Liver (tissue), 9 donors: Measurements from ENCODE around the gene ZNF778. TPM values are rescaled to one million over a fixed set of nuclear protein-coding genes. Genes with fewer than 3 reads are reported as not detected.

Experiments used
- DNase-seq: peaks from one replicate; pipeline ENCODE4 v3.0.0-alpha.2; 2017; ENCODE audit warnings: low spot score
- H3K27ac ChIP-seq, 2 donors: one replicate each; pipeline ENCODE4 v1.7.0; 2013; ENCODE audit warnings: inconsistent platforms in 2 of 2, low read length in 2 of 2, control low read depth in 1 of 2, low read depth in 1 of 2, mild to moderate bottlenecking in 1 of 2
- H3K27me3 ChIP-seq, 4 donors: one replicate each; pipeline versions ENCODE4 v1.6.1 to v1.7.0; 2013; ENCODE audit warnings: low read length in 3 of 4, inconsistent platforms in 1 of 4, mild to moderate bottlenecking in 1 of 4, moderate library complexity in 1 of 4; ENCODE audit not compliant: control insufficient read depth in 4 of 4, insufficient read depth in 4 of 4
- H3K36me3 ChIP-seq, 4 donors: one replicate each; pipeline versions ENCODE4 v1.6.1 to v1.7.0; 2013; ENCODE audit warnings: low read length in 3 of 4, mild to moderate bottlenecking in 3 of 4, low read depth in 1 of 4, moderate library complexity in 1 of 4; ENCODE audit not compliant: control insufficient read depth in 4 of 4, insufficient read depth in 3 of 4
- H3K4me1 ChIP-seq, 4 donors: one replicate each; pipeline versions ENCODE4 v1.6.1 to v1.7.0; 2013; ENCODE audit warnings: low read length in 3 of 4, mild to moderate bottlenecking in 3 of 4, moderate library complexity in 1 of 4; ENCODE audit not compliant: control insufficient read depth in 4 of 4, insufficient read depth in 4 of 4
- H3K4me3 ChIP-seq, 3 donors: one replicate each; pipeline versions ENCODE4 v1.6.1 to v1.7.0; 2013; ENCODE audit warnings: low read length in 3 of 3, control low read depth in 1 of 3, low read depth in 1 of 3, mild to moderate bottlenecking in 1 of 3
- H3K9ac ChIP-seq, 2 donors: one replicate each; pipeline ENCODE4 v1.7.0; 2013; ENCODE audit warnings: low read length in 2 of 2, mild to moderate bottlenecking in 2 of 2, moderate library complexity in 2 of 2, control low read depth in 1 of 2, low read depth in 1 of 2
- H3K9me3 ChIP-seq, 4 donors: one replicate each; pipeline versions ENCODE4 v1.6.1 to v1.7.0; 2013; ENCODE audit warnings: low read length in 3 of 4; ENCODE audit not compliant: control insufficient read depth in 4 of 4
- EGR1 ChIP-seq, 2 donors: IDR thresholded peaks; 2 replicates each; pipeline ENCODE4 v1.6.1; 2016 to 2018; ENCODE audit warnings: antibody characterized with exemption in 2 of 2, low read depth in 2 of 2
- FOXA1 ChIP-seq: IDR thresholded peaks from 2 replicates; pipeline ENCODE4 v1.6.1; 2016; ENCODE audit warnings: antibody characterized with exemption
- GABPA ChIP-seq, 2 donors: IDR thresholded peaks in 1 of 2; conservative IDR thresholded peaks in 1 of 2; 2 replicates each; pipeline ENCODE4 v1.6.1; 2016; ENCODE audit warnings: antibody characterized with exemption in 2 of 2, mild to moderate bottlenecking in 1 of 2, moderate library complexity in 1 of 2
- HNF4A ChIP-seq, 2 donors: conservative IDR thresholded peaks; 2 replicates each; pipeline ENCODE4 v1.6.1; 2016; ENCODE audit warnings: antibody characterized with exemption in 2 of 2, mild to moderate bottlenecking in 2 of 2
- HNF4G ChIP-seq: IDR thresholded peaks from 2 replicates; pipeline ENCODE4 v1.6.1; 2016; ENCODE audit warnings: antibody characterized with exemption
- NR2F2 ChIP-seq: IDR thresholded peaks from 2 replicates; pipeline ENCODE4 v1.6.1; 2016; ENCODE audit warnings: antibody characterized with exemption
- RAD21 ChIP-seq, 2 donors: IDR thresholded peaks; 2 replicates each; pipeline ENCODE4 v1.6.1; 2016; ENCODE audit warnings: antibody characterized with exemption in 2 of 2, mild to moderate bottlenecking in 2 of 2
- TAF1 ChIP-seq: conservative IDR thresholded peaks from 2 replicates; pipeline ENCODE4 v1.6.1; 2016; ENCODE audit warnings: antibody characterized with exemption, mild to moderate bottlenecking
- YY1 ChIP-seq: IDR thresholded peaks from 2 replicates; pipeline ENCODE4 v1.6.1; 2016; ENCODE audit warnings: antibody characterized with exemption, mild to moderate bottlenecking
- WGBS: extraction: QIAGEN DNeasy Blood & Tissue Kit; methylation state at CpG from one replicate; pipeline ENCODE4 v1.1.7; 2013; 5-methylcytosine and 5-hydroxymethylcytosine counted together
- polyA plus RNA-seq, 2 donors: library from polyadenylated mRNA; stranded (reverse) in 1 of 2; unstranded in 1 of 2; fragments of 200-250 nt in 1 of 2; fragments of >200 nt in 1 of 2; fragmentation: Nextera tagmentation in 1 of 2; extraction: Ambion mirVana in 1 of 2; gene quantifications; one replicate each; pipeline versions ENCODE4 v1.2.1 to v1.2.3, GENCODE V29; 2013 to 2015
- total RNA-seq, 2 donors: library from RNA; depleted of rRNA; stranded (reverse); fragments of >200 nt; gene quantifications; one replicate each; pipeline ENCODE4 v1.2.3, GENCODE V29; 2014
- TF ChIP-seq, protein P1 (sequence below): fragments of 150-350 bp; IDR thresholded peaks from 2 replicates; pipeline ENCODE4 v1.5.1; 2017; ENCODE audit warnings: improper control_type of control experiment, low read depth, low read length; ENCODE audit not compliant: missing input control
- TF ChIP-seq, protein P2 (sequence below): IDR thresholded peaks from 2 replicates; pipeline ENCODE4 v1.6.1; 2016; ENCODE audit warnings: antibody characterized with exemption
- TF ChIP-seq, protein P3 (sequence below): IDR thresholded peaks from 2 replicates; pipeline ENCODE4 v1.6.1; 2016; ENCODE audit warnings: antibody characterized with exemption
- TF ChIP-seq, protein P4 (sequence below): IDR thresholded peaks from 2 replicates; pipeline ENCODE4 v1.6.1; 2016; ENCODE audit warnings: antibody characterized with exemption, mild to moderate bottlenecking
- donor health status: healthy.
- donor health status: healthy.
- donor health status: healthy.
- donor health status: healthy.
- donor health status: healthy.

ZNF778 gene
- total and polyA plus RNA-seq, 4 donors, result 0.75 to 9.2 (median 4.2) TPM

DNA sequence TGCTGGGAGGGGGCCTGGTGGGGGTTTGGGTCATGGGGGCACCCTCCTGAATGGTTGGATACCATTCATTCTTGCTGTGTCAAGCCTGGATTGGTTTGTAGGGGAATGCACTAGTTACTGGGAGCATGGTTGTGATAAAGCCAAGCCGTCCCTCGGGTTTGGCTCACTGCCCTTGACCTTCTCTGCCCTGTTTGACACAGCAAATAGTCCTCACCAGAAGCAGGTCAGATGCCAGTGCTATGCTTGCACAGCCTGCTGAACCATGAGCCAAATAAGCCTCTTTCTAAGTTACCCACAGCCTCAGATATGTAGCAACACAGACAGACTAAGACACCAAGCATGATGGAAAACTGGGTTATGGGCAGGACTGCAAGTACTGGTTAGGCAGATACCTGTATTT lies 14.6 kb downstream of the ZNF778 start (continued):
- TF ChIP-seq YY1 (peak; percentile 28), HNF4A (conservative IDR thresholded peaks at IDR 0.05) (peak; percentile 57 to 67)

DNA sequence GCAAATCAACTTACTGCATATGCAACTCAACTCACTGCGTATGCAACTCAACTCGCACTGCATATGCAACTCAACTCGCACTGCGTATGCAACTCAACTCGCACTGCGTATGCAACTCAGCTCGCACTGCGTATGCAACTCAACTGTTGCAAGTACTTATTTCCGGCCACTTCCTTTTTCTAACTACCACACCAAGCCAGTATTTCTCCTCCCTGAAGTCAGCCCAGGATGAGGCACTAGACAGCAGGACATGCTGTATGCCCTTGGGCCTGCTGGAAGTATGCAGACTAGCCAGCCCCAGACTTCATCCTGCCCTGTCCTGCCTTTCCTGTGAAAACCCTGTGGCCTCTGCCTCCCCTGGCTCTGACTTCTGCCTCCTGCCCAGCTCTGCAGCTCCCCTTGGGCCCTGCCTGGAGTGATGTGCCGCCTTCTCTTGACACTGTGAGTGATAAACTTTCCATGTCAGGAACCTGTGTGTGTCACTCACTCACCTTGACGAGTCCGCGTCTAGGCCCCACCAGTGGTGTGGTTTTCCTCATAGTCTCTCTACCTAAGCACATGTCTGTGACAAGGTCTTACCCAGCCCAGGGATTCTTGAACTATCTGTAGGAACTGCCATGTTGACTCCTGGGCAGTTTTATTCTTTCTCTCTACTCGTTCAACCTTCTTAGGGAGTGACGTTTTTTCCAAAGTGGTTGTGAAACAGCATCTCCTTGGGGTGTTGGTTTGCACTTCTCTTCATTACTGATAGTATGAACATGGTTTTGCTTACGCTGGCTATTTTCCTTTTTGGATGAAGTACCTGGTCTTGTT lies 16.4 kb downstream of the ZNF778 start:
- H3K36me3 ChIP-seq, result peaks cover 4 to 34% (median 15%) of the 10 kb centered on the region in 4 donors
- no peak overlapping the region for H3K27ac ChIP-seq
- H3K9ac ChIP-seq, result no peak overlapping the region
- no peak for TF ChIP-seq FOXA1
- TF ChIP-seq, protein P1, sequence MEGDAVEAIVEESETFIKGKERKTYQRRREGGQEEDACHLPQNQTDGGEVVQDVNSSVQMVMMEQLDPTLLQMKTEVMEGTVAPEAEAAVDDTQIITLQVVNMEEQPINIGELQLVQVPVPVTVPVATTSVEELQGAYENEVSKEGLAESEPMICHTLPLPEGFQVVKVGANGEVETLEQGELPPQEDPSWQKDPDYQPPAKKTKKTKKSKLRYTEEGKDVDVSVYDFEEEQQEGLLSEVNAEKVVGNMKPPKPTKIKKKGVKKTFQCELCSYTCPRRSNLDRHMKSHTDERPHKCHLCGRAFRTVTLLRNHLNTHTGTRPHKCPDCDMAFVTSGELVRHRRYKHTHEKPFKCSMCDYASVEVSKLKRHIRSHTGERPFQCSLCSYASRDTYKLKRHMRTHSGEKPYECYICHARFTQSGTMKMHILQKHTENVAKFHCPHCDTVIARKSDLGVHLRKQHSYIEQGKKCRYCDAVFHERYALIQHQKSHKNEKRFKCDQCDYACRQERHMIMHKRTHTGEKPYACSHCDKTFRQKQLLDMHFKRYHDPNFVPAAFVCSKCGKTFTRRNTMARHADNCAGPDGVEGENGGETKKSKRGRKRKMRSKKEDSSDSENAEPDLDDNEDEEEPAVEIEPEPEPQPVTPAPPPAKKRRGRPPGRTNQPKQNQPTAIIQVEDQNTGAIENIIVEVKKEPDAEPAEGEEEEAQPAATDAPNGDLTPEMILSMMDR, result no peak
- TF ChIP-seq, protein P2, sequence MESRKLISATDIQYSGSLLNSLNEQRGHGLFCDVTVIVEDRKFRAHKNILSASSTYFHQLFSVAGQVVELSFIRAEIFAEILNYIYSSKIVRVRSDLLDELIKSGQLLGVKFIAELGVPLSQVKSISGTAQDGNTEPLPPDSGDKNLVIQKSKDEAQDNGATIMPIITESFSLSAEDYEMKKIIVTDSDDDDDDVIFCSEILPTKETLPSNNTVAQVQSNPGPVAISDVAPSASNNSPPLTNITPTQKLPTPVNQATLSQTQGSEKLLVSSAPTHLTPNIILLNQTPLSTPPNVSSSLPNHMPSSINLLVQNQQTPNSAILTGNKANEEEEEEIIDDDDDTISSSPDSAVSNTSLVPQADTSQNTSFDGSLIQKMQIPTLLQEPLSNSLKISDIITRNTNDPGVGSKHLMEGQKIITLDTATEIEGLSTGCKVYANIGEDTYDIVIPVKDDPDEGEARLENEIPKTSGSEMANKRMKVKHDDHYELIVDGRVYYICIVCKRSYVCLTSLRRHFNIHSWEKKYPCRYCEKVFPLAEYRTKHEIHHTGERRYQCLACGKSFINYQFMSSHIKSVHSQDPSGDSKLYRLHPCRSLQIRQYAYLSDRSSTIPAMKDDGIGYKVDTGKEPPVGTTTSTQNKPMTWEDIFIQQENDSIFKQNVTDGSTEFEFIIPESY, result no peak
- TF ChIP-seq, protein P3, sequence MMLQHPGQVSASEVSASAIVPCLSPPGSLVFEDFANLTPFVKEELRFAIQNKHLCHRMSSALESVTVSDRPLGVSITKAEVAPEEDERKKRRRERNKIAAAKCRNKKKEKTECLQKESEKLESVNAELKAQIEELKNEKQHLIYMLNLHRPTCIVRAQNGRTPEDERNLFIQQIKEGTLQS, result no peak
- TF ChIP-seq EGR1 (IDR thresholded peaks at IDR 0.05; ENCODE audit: low read depth in 2 of 2), result no peak
- no peak for TF ChIP-seq YY1
- no peak for TF ChIP-seq GABPA (IDR thresholded peaks at IDR 0.05 in 1 of 2, conservative IDR thresholded peaks at IDR 0.05 in 1 of 2)
- H3K27me3 ChIP-seq, result no peaks in the 10 kb centered on the region
- peaks cover 0 to 8% (median 5%) of the 10 kb centered on the region in 4 donors for H3K9me3 ChIP-seq
- peak overlapping the region in 1 of 3 donors; percentile 2 for H3K4me3 ChIP-seq
- 94% methylated on average over 16 of the region's 16 CpGs for WGBS
- no peak for DNase-seq
- H3K4me1 ChIP-seq, result peaks cover 3 to 14% (median 10%) of the 10 kb centered on the region in 4 donors

DNA sequence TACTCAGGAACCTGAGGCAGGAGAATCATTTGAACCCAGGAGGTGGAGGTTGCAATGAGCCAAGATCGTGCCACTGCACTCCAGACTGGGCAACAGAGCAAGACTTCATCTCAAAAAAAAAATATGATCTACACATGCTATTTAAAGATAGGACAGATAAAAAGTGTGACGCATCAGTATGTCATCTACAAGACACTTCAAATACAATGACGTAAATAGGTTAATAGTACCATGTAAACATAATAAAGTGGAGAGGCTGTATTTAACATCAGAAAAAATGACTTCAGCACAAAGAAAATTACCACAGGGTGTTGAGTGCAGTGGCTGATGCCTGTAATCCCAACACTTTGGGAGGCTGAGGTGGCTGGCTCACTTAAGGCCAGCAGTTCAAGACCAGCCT lies 20.2 kb downstream of the ZNF778 start:
- no peak overlapping the region for H3K9ac ChIP-seq
- peaks cover 0 to 13% (median 5%) of the 10 kb centered on the region in 4 donors for H3K36me3 ChIP-seq

More for the DNA sequence above, 20.2 kb downstream of the ZNF778 start:
- H3K4me3 ChIP-seq, result no peak overlapping the region
- peaks cover 4 to 6% (median 5%) of the 10 kb centered on the region in 4 donors for H3K4me1 ChIP-seq
- H3K9me3 ChIP-seq, result peaks cover 0 to 4% (median 2%) of the 10 kb centered on the region in 4 donors
- no peak overlapping the region for H3K27ac ChIP-seq
- no peak for DNase-seq
- WGBS, result 94% methylated on average over 3 of the region's 3 CpGs
- no peaks in the 10 kb centered on the region for H3K27me3 ChIP-seq
- TF ChIP-seq FOXA1 (no peak), NR2F2 (no peak), GABPA (IDR thresholded peaks at IDR 0.05 in 1 of 2, conservative IDR thresholded peaks at IDR 0.05 in 1 of 2) (no peak), TAF1 (no peak), HNF4G (no peak), RAD21 (IDR thresholded peaks at IDR 0.05) (no peak), EGR1 (IDR thresholded peaks at IDR 0.05; ENCODE audit: low read depth in 2 of 2) (no peak)
- TF ChIP-seq, protein P4, sequence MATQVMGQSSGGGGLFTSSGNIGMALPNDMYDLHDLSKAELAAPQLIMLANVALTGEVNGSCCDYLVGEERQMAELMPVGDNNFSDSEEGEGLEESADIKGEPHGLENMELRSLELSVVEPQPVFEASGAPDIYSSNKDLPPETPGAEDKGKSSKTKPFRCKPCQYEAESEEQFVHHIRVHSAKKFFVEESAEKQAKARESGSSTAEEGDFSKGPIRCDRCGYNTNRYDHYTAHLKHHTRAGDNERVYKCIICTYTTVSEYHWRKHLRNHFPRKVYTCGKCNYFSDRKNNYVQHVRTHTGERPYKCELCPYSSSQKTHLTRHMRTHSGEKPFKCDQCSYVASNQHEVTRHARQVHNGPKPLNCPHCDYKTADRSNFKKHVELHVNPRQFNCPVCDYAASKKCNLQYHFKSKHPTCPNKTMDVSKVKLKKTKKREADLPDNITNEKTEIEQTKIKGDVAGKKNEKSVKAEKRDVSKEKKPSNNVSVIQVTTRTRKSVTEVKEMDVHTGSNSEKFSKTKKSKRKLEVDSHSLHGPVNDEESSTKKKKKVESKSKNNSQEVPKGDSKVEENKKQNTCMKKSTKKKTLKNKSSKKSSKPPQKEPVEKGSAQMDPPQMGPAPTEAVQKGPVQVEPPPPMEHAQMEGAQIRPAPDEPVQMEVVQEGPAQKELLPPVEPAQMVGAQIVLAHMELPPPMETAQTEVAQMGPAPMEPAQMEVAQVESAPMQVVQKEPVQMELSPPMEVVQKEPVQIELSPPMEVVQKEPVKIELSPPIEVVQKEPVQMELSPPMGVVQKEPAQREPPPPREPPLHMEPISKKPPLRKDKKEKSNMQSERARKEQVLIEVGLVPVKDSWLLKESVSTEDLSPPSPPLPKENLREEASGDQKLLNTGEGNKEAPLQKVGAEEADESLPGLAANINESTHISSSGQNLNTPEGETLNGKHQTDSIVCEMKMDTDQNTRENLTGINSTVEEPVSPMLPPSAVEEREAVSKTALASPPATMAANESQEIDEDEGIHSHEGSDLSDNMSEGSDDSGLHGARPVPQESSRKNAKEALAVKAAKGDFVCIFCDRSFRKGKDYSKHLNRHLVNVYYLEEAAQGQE, result no peak
